Astrocyte (in vitro differentiated cells and primary cell): ENCODE data around the gene CLEC16A.

Experiments used
- CTCF ChIP-seq: IDR thresholded peaks from 2 replicates; pipeline ENCODE4 v1.5.1; 2011; ENCODE audit warnings: low read depth, mild to moderate bottlenecking, inconsistent platforms, low read length, moderate library complexity; ENCODE audit not compliant: insufficient read depth
- EZH2 ChIP-seq: IDR thresholded peaks from 2 replicates; pipeline ENCODE4 v1.6.1; 2012; ENCODE audit warnings: mild to moderate bottlenecking, low read length, inconsistent platforms; ENCODE audit not compliant: insufficient read depth

DNA sequence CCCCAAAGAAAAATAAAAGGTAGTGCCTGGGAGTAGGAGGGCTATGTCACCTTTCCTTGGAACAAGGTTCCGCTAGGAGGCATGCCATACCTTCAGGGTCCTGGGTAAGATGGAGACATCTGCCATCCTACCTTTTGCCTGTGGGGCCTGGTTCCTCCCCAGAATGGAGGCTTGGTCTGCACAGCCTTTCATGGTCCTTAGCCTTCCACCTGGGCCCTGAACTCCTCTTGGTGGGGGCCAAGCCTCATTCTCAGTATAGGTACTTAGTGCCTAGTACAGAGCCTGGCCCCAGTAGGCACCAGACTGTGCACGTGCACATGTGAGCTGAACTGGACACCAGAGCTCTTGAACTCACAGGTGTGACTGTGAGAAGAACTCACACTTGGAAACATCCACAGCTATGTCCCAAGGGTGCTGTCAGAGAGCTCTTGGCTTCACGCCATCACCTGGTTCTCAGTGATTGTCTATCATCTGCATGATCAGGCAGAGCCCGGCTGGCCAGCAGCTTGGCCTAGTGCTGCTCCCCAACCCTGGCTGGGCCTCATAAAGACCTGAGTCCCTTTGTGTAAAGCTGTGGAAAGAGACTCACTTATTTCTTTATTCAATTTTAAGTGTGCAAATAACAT is 168.5 kb downstream of the CLEC16A start:
- TF ChIP-seq CTCF (no peak), EZH2 (no peak)
